HCT116 (cell line): Measurements from ENCODE around the gene UPF1. TPM values are rescaled to one million over a fixed set of nuclear protein-coding genes. Genes with fewer than 3 reads are reported as not detected.

Experiments
- ATAC-seq: fragments of 200-7000 bp; cut with Tn5 transposase; 2 replicates; pipeline ENCODE4 v1.9.1; 2020; ENCODE audit warnings: mild to moderate bottlenecking, moderate library complexity
- BruUV-seq: library from RNA; stranded (reverse); fragments of 400-500 nt; replicated peaks from 2 replicates; lab custom pipeline; 2021; lab: Mats Ljungman, UMichigan
- CTCF ChIA-PET: fragments of 300-600 bp; sonication (Branson Sonifier 250); formaldehyde crosslinking; loops from one replicate; lab custom pipeline; 2021; ENCODE audit warnings: antibody characterized with exemption; lab: Charles Lee
- POLR2A ChIA-PET: fragments of 300-600, 350-600 bp; sonication (Branson Sonifier 250); formaldehyde crosslinking; loops from one replicate; lab custom pipeline; 2021; ENCODE audit warnings: antibody characterized with exemption; lab: Charles Lee
- RAD21 ChIA-PET, 2 experiments: fragments of 300-600 bp; sonication (Branson Sonifier 250); formaldehyde crosslinking; loops; one replicate each; lab custom pipeline; 2023; ENCODE audit warnings: low total read pairs in 2 of 2; ENCODE audit not compliant: uncharacterized antibody in 2 of 2, unreplicated experiment in 2 of 2, low non-redundant PET in 1 of 2; lab: Charles Lee
- DNase-seq: peaks from one replicate; pipeline ENCODE4 v3.0.0-alpha.2; 2010; ENCODE audit warnings: low read depth, low spot score
- H2AFZ ChIP-seq: fragments of 200-600 bp; shearing (Covaris generic), sonication (generic); 2 replicates; pipeline ENCODE4 v1.6.1; 2017; ENCODE audit warnings: low read depth, mixed run types, mixed read lengths, antibody characterized with exemption, low read length; ENCODE audit not compliant: poor library complexity, severe bottlenecking
- H3K27ac ChIP-seq: 2 replicates; pipeline ENCODE4 v1.5.1; 2012; ENCODE audit warnings: low read depth, low read length
- H3K27me3 ChIP-seq: fragments of 200-600 bp; sonication (generic); 2 replicates; pipeline ENCODE4 v1.6.1; 2016; ENCODE audit warnings: mixed run types, low read length, mixed read lengths; ENCODE audit not compliant: insufficient read depth
- H3K36me3 ChIP-seq, 2 experiments: fragments of 200-500 bp in 1 of 2; fragments of 200-600 bp in 1 of 2; sonication (Bioruptor generic) in 1 of 2; sonication (generic) in 1 of 2; 2 replicates each; pipeline versions ENCODE4 v1.5.1 to v1.6.1; 2014 to 2016; ENCODE audit warnings: low read length in 2 of 2, inconsistent platforms in 1 of 2, mixed read lengths in 1 of 2, mixed run types in 1 of 2; ENCODE audit not compliant: insufficient read depth in 2 of 2, control insufficient read depth in 1 of 2
- H3K4me1 ChIP-seq, 2 experiments: fragments of 200-600 bp in 1 of 2; sonication (generic) in 1 of 2; 2 replicates each; pipeline versions ENCODE4 v1.5.1 to v1.6.1; 2012 to 2017; ENCODE audit warnings: low read length in 2 of 2, inconsistent platforms in 1 of 2, mild to moderate bottlenecking in 1 of 2, mixed read lengths in 1 of 2, mixed run types in 1 of 2, moderate library complexity in 1 of 2; ENCODE audit not compliant: insufficient read depth in 2 of 2, control insufficient read depth in 1 of 2
- H3K4me2 ChIP-seq: fragments of 200-600 bp; sonication (generic); 2 replicates; pipeline ENCODE4 v1.6.1; 2017; ENCODE audit warnings: mixed run types, low read length, mixed read lengths
- H3K4me3 ChIP-seq, 2 experiments: fragments of 200-600 bp in 1 of 2; sonication (generic) in 1 of 2; replicated peaks in 1 of 2; 2 replicates each; pipeline ENCODE4 v1.5.1; 2011 to 2016; ENCODE audit warnings: low read length in 2 of 2, control low read depth in 1 of 2, low read depth in 1 of 2, mild to moderate bottlenecking in 1 of 2, mixed read lengths in 1 of 2, mixed run types in 1 of 2
- H3K79me2 ChIP-seq: fragments of 200-600 bp; sonication (generic); 2 replicates; pipeline ENCODE4 v1.6.1; 2017; ENCODE audit warnings: mild to moderate bottlenecking, mixed run types, low read length, moderate library complexity, mixed read lengths; ENCODE audit not compliant: insufficient read depth
- H3K9ac ChIP-seq: fragments of 200-600 bp; sonication (generic); 2 replicates; pipeline ENCODE4 v1.6.1; 2016; ENCODE audit warnings: low read length, mixed read lengths
- H3K9me2 ChIP-seq: fragments of 200-600 bp; sonication (generic), shearing (Covaris generic); 2 replicates; pipeline ENCODE4 v1.6.1; 2017; ENCODE audit warnings: mixed run types, mild to moderate bottlenecking, moderate library complexity; ENCODE audit not compliant: insufficient read depth
- H3K9me3 ChIP-seq, 2 experiments: fragments of 200-500 bp in 1 of 2; fragments of 200-600 bp in 1 of 2; sonication (Bioruptor generic) in 1 of 2; sonication (generic) in 1 of 2; 2 replicates each; pipeline ENCODE4 v1.6.1; 2014 to 2017; ENCODE audit warnings: low read length in 2 of 2, mixed read lengths in 2 of 2, inconsistent platforms in 1 of 2, low read depth in 1 of 2, mild to moderate bottlenecking in 1 of 2, mixed run types in 1 of 2, moderate library complexity in 1 of 2; ENCODE audit not compliant: control insufficient read depth in 1 of 2, insufficient read depth in 1 of 2
- H4K20me1 ChIP-seq: fragments of 200-600 bp; sonication (generic), shearing (Covaris generic); 2 replicates; pipeline ENCODE4 v1.6.1; 2017; ENCODE audit warnings: mixed run types, mild to moderate bottlenecking, moderate library complexity; ENCODE audit not compliant: insufficient read depth
- CBX3 ChIP-seq: IDR thresholded peaks from 2 replicates; pipeline ENCODE4 v1.6.1; 2012; ENCODE audit warnings: low read depth
- CTCF ChIP-seq, 3 experiments: fragments of 200-600 bp in 1 of 3; sonication (generic) in 1 of 3; IDR thresholded peaks in 2 of 3; conservative IDR thresholded peaks in 1 of 3; 2 replicates each; pipeline ENCODE4 v1.5.1; 2012 to 2017; ENCODE audit warnings: low read depth in 2 of 3, low read length in 2 of 3, antibody characterized with exemption in 1 of 3, borderline replicate concordance in 1 of 3, control low read depth in 1 of 3, mild to moderate bottlenecking in 1 of 3, mixed read lengths in 1 of 3, mixed run types in 1 of 3, moderate library complexity in 1 of 3; ENCODE audit not compliant: insufficient read depth in 1 of 3
- EGR1 ChIP-seq: IDR thresholded peaks from 2 replicates; pipeline ENCODE4 v1.6.1; 2012; ENCODE audit warnings: low read depth
- EZH2 ChIP-seq: fragments of 200-600 bp; sonication (generic); IDR thresholded peaks from 2 replicates; pipeline ENCODE4 v1.6.1; 2017; ENCODE audit warnings: antibody characterized with exemption, mixed run types
- EZH2phosphoT487 ChIP-seq: fragments of 200-600 bp; IDR thresholded peaks from 2 replicates; pipeline ENCODE4 v1.6.1; 2018; ENCODE audit warnings: antibody characterized with exemption, borderline replicate concordance
- FOSL1 ChIP-seq: IDR thresholded peaks from 2 replicates; pipeline ENCODE4 v1.6.1; 2012; ENCODE audit warnings: low read depth
- JUND ChIP-seq: IDR thresholded peaks from 2 replicates; pipeline ENCODE4 v1.6.1; 2012
- MAX ChIP-seq: IDR thresholded peaks from 2 replicates; pipeline ENCODE4 v1.6.1; 2012
- POLR2A ChIP-seq: IDR thresholded peaks from 2 replicates; pipeline ENCODE4 v1.7.0; 2011; ENCODE audit warnings: borderline replicate concordance; ENCODE audit not compliant: insufficient read depth, insufficient read length; ENCODE audit errors: extremely low read depth
- POLR2AphosphoS5 ChIP-seq: IDR thresholded peaks from 2 replicates; pipeline ENCODE4 v1.6.1; 2011; ENCODE audit warnings: mild to moderate bottlenecking, low read depth, low read length, moderate library complexity
- SP1 ChIP-seq: IDR thresholded peaks from 2 replicates; pipeline ENCODE4 v1.6.1; 2012; ENCODE audit warnings: low read depth
- SRF ChIP-seq: IDR thresholded peaks from 2 replicates; pipeline ENCODE4 v1.6.1; 2012; ENCODE audit warnings: low read depth
- TCF7L2 ChIP-seq: IDR thresholded peaks from 2 replicates; pipeline ENCODE4 v1.7.0; 2011; ENCODE audit warnings: borderline replicate concordance, inconsistent platforms; ENCODE audit not compliant: insufficient read depth, insufficient read length; ENCODE audit errors: extremely low read depth
- YY1 ChIP-seq: IDR thresholded peaks from 2 replicates; pipeline ENCODE4 v1.6.1; 2011; ENCODE audit warnings: low read length, low read depth, moderate library complexity, mild to moderate bottlenecking; ENCODE audit not compliant: insufficient replicate concordance; ENCODE audit errors: extremely low read depth
- ZBTB33 ChIP-seq: IDR thresholded peaks from 2 replicates; pipeline ENCODE4 v1.6.1; 2011; ENCODE audit warnings: mild to moderate bottlenecking, low read length, moderate library complexity; ENCODE audit not compliant: insufficient replicate concordance; ENCODE audit errors: extremely low read depth
- ZFX ChIP-seq: fragments of 450-650 bp; IDR thresholded peaks from 2 replicates; pipeline ENCODE4 v1.6.1; 2017
- intact Hi-C: fragments of 100-400 bp; cut with micrococcal nuclease; formaldehyde crosslinking; loops from 2 replicates; pipeline ENCODE4 v1.10.0; 2022
- total RNA-seq: library from RNA; stranded (reverse); gene quantifications from one replicate; pipeline ENCODE4 v1.2.1, GENCODE V29; 2021; ENCODE audit not compliant: unreplicated experiment

Gene UPF1
- total RNA-seq, 1 experiment from 2014 or later: 78.5 TPM

- TF ChIP-seq CTCF (IDR thresholded peaks at IDR 0.05 in 2 of 3, conservative IDR thresholded peaks at IDR 0.05 in 1 of 3; ENCODE audit: borderline replicate concordance in 1 of 3, insufficient read depth in 1 of 3, low read depth in 2 of 3, low read length in 2 of 3) (no peak), JUND (no peak), TCF7L2 (no peak), SRF (no peak)
Measured at GRCh38 chr19:18897094-18898029, 65.6 kb downstream of the UPF1 start (continued).

GRCh38 chr19:18898081-18898606 lies 66.4 kb downstream of the UPF1 start:
- Histone ChIP-seq H3K27ac (no peak overlapping the region), H3K9me2 (no peaks in the 10 kb centered on the region), H3K27me3 (no peaks in the 10 kb centered on the region), H3K4me1 (peaks cover 0 to 4% of the 10 kb centered on the region in 2 experiments; a peak in 2 of 4 replicates), H2AFZ (no peak overlapping the region), H3K36me3 (peaks cover 0 to 9% of the 10 kb centered on the region in 2 experiments; a peak in 3 of 4 replicates), H3K4me3 (no peak overlapping the region), H3K9ac (no peak overlapping the region), H4K20me1 (no peaks in the 10 kb centered on the region), H3K9me3 (no peaks in the 10 kb centered on the region), H3K4me2 (no peak overlapping the region), H3K79me2 (no peaks in the 10 kb centered on the region)
- POLR2A ChIA-PET: no interaction called here
- DNase-seq: no peak
- no TSS peak for BruUV-seq
- CTCF ChIA-PET: no interaction called here
- intact Hi-C loops: no loop called here
- no peak for TF ChIP-seq EGR1
- no peak for TF ChIP-seq EZH2
- no peak for TF ChIP-seq JUND
- no peak for TF ChIP-seq TCF7L2
- no peak for TF ChIP-seq SP1
- TF ChIP-seq ZFX: no peak
- no peak for TF ChIP-seq YY1
- no peak for TF ChIP-seq EZH2phosphoT487
- TF ChIP-seq MAX: no peak
- TF ChIP-seq CBX3: no peak
- TF ChIP-seq POLR2AphosphoS5: no peak
- no peak for TF ChIP-seq ZBTB33
- no peak for TF ChIP-seq POLR2A
- no peak for TF ChIP-seq FOSL1
- RAD21 ChIA-PET: no interaction called here
- ATAC-seq: no peak
